CD4-positive, alpha-beta T cell treated with Interleukin-2 at 100 ng/mL for 4 hours (primary cell): Measurements from ENCODE around the gene ACTN1.

Experiments used
- DNase-seq: peaks from one replicate; pipeline ENCODE4 v3.0.0-alpha.2; 2020; ENCODE audit warnings: low spot score

The ACTN1 gene

DNA sequence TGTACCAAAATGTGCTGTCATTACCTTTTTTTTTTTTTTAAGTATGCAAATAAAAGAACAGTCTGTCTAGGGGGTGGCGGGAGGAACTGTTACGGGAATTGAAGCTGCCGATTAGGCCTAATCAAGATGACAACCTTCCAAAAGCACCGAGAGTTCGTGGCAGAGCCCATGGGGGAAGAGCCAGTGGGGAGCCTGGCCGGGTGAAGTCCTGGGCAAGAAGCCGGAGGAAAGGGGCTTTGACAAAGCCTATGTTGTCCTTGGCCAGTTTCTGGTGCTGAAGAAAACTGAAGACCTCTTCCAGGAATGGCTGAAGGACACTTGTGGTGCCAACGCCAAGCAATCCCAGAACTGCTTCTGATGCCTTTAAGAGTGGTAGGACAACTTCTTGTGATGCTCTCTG lies 42.6 kb downstream of the ACTN1 start:
- DNase-seq: no peak

DNA sequence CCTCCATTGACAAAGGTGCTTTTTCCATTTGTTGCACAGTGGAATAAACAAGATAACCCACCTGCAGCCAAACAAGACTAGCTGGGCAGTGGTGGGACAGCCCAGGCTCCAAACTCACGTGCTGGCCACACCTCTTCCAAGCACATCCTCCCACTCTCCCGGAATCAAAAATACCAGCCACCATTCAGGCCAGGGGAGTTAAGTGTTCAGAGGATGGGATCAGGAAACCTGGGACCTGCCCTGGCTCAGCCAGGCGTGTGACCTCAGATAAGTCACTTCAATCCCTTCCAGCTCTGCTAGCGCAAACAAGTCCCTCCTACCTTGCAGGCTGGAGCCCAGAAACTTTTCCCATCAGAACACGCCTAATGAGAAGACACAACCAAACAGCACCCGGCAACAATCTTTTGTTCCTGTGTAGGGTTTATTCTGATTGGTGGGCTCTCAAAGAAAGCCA lies 43.3 kb downstream of the ACTN1 start:
- no peak for DNase-seq

DNA sequence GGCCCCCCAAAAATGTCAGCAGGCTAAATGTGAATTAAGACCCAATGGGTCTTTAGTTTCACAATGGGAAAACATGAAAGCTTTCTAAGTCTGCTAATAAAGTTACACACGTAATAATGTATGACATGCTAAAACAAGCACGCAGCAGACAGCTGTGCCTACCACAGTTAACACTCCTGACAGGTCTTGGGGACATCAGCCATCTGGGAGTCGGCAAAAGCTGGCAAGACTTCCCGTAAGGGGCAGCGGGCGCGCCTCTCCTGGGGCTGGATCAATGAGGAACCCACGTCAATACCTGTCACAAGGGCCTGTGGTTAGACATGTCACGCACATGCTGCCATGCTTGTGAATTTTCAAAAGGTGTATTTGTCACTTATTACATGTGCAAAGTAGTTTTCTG lies 45.0 kb downstream of the ACTN1 start:
- no peak for DNase-seq

DNA sequence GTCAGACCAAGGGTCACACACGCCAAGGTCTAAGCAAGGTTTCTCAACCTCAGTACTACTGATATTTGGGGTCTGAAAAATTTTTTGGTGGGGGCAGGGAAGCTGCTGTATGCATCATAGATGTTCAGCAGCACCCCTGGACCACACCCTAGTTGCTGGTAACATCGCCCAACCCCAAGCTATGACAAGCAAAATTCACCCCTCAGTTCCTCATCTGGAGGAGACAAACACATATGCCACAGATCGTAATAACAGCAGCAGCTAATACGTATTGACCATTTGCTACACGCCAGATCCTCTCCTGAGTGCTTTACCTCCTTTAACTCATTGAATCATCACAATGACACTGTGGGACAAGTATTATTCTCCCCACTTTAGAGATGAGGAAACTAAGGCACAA lies 46.4 kb downstream of the ACTN1 start:
- DNase-seq: no peak

DNA sequence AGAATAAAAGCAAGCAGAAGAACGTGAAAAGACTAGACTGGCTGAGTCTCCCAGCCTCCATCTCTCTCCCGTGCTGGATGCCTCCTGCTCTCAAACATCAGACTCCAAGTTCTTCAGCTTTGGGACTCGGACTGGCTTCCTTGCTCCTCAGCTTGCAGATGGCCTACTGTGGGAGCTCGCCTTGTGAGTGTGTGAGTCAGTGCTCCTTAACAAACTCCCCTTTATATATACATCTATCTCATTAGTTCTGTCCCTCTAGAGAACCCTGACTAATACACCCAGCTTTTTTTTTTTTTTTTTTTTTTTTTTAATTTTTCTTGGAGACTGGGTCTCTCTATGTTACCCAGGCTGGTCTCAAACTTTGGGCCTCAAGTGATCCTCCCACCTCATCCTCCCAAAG lies 46.9 kb downstream of the ACTN1 start:
- DNase-seq: no peak

DNA sequence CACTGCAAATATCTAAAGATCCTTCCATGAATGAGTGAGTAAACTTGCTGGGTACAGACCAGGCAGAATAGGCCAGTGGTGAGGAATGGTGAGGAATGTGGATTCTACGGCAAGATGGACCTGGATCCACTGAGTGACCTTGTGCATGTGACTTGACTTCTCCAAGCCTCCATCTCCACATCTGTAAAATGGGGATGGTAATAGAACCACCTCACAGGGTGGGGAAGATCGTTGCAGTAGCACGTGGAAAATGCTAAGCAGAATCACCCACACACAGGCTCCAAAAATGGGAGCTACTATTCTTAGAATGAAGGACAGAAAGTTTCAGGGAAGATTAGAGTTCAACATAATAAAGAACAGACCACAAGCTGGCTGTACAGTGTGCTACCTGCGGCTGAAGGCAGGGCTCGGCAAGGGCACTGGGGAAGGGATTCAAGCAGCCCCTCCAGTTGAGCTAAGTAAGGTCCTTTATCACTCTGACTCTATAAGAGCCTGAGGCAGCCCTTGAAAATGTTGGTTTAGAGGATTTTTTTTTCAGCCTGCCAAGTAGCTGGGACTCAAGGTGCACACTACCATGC lies 47.5 kb downstream of the ACTN1 start:
- DNase-seq: no peak

DNA sequence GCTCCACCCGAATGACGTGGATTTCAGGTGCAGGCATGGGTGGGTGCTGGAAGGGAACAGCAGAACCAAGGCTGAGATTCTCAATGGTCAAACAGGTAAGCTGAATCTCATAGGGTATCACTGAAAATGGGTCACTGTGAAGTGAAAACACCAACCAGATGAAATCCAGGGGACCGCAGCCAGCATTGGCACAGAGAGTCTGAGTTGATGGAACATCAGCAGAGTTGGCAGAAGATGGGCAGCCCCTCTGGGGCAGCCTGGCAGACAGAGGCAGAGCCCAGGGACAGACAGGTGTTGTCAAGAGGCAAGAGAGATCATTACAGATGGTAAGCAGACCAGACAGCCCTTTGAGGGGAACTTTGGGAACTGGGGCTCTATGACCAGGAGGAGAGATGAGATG lies 48.0 kb downstream of the ACTN1 start:
- no peak for DNase-seq

DNA sequence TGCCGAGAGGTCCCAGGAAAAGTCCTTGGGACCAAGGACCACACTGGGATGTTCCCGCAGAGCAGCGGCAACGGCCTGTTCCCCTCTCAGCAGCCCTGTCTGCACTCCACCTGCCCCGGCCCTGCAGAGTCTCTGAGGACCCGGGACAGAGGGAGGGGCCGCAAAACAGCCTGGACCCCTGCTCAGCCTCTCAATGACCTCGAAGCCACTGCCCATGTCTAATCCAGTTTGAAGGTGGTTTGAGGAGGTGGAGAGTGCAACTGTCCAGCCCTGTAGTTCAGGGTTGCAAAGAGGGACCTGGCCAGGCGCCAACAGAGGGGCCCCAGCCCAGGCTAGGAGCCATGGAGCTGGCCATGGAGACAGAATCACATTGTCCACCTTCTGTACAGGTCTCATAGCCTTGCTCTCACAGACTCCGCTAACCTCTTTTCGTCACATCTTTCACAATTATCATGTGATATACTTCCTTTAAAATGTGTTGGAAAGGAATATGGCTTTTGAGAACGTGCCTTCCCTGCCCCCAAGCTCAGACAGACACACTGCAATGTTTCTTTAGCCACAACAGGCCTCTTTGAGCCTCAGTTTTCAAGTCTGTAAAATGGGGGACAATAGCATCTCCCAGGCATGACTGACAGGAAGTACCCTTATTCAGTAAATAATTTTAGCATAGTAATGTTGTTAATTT lies 49.3 kb downstream of the ACTN1 start:
- no peak for DNase-seq

DNA sequence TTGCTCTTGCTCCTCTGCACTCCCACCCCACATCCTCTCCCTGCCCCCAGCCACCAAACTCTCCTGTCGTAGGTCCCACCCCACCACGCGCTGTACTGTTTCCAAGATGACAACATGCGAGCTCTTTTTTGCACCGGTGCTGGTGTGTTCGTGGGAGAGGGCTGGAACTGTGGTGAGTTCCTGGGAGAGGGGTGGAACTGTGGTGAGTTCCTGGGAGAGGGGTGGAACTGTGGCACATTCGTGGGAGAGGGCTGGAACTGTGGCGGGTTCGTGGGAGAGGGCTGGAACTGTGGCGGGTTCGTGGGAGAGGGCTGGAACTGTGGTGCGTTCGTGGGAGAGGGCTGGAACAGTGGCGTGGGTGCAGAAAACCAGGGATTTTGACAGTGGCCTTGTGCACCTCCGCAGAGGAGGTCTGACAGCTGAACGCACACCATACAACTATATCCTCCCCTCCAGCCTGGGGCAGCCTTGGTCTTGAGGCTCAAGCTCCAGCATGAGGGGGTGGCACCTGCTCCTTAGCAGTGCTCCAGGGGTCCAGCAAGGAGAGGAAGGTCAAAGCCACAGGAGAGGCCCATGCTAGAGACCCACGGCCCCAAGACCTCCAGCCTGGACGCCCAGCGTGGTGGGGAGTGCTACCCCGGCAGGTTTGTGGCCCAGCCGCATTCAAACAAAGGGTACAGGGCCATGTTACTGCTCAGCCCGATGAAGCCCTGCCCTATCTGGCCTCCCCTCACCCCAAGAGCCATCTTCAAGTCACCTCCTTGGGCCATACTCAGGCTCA lies 50.1 kb downstream of the ACTN1 start:
- no peak for DNase-seq

DNA sequence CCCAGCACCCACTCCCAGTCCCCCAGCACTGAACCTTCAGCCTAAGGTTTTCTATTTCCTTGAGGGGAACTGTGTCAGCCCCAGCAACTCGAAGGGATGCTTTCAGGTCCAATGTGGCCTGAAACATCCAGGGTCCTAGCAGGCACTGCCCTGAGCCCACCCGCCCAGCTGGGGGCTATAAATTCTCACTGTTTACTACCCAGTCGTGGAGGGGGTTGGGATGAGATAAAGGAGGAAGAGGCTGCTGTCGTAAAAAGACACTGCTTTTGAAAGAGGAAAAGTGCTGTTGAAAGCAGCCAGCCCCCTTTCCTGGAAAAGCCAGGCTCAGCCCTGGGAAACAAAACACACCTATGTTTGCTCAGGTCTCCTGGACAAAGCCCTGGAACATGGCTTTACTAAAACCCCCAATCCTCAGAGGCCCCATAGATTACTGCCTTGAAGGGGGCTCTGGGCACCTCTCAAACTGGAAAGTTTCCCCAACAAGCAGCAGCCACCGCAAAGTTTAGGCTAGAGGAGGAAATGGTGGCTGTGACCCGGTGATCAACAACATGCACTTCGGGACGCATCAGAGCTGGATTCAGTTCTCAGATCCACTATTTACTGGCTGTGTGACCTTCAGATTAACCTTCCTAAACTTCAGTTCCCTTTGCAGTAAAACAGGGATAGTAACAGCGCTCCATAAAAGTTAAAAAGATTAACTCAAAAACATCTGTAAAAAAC lies 51.0 kb downstream of the ACTN1 start:
- no peak for DNase-seq

DNA sequence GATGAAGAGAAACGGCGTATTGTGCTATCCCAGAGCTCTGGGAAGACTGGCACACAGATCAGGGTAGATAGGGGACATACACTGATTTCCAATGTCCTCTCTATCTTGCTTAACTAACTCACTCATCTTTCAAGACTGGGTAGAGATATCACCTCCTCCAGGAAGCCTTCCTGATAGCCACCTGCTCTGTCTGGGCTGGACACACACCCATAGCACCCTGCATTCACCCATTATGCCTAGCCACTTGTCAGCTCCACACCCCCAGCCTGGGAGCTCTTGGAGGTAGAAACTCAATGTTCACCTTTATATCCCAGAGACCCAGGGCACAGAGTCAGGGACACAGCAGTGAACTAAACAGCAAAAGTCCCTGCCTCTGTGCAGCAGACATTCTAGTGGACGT lies 52.0 kb downstream of the ACTN1 start:
- no peak for DNase-seq

DNA sequence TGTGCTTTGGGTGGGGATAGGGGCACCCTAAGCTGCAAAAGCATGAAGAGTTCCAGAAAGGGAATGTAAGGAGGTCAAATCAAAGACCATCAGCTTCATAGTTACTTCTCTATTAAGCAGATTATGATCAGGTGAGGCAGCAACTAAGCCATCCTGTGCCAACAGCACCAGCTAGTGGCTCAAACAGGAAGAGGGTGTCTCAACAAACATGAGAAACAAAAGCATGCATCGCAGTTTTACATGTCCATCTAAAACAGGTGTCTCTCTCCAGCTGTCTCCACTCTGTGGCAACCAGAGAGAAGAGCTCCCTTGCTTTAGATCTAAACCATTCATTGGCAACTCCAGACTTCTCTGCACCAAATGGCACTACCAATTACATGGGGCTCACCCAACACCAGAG lies 52.9 kb downstream of the ACTN1 start:
- DNase-seq: no peak

DNA sequence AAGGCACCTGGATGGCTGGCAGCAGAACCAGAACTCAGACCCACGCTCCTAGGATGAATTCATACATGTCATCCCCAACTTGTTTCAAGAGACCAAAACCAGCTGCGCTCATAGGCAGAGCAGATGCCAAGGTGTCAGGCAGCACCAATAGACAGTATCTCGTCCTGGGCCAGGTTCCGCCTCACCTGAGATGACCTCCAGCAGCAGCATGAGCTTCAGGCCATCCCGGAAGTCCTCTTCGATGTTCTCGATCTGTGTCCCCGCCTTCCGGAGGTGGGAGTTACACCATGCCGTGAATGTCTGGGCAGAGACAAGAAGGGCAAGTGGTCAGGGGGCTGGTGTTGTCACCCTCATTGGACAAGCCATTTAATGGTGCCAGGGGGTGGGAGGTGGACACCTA lies 53.7 kb downstream of the ACTN1 start:
- no peak for DNase-seq

DNA sequence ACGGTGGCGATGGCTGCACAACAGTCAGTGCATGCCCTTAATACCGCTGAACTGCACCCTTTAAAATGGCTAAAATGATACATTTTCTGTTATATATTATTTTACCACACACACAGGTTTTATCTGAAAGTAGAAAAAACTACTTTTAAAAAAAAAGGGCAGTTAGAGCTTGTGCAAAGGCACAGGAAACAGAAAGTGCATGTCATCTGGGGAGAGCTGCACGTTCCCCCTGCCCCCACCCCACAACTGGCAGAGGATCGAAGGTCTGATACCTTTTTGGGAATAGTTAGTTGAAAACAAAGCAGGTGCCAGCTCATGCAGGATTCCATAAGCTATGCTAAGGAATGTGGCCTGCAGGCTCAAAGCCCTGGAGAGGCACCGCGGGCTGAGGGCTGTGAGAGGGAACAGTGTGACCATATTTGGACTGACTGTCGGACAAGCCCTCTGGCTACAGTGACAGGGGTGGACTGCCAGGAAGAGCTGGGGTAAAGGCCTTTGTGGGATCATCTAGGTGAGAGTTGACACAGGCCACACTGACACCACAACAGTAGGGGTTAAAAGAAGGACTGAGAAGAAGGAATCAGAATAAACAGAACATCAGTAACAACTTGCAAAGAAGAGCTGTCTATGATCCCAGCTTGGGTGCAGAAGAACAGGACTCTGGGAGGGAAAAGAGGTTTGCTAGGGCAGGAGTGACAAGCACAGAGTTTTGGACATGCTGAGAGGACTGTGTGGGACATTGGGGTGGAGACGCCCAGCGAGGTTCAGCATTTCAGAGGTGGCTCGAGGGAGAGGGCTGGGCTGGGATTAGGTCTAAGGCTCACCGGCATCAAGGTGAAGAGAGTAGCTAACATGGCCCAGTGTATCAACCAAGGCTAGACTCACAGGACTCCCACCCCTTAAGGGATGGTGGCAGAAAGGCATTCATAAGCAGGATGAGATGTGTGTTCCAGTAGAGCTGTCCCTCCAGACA lies 54.6 kb downstream of the ACTN1 start:
- DNase-seq: no peak

DNA sequence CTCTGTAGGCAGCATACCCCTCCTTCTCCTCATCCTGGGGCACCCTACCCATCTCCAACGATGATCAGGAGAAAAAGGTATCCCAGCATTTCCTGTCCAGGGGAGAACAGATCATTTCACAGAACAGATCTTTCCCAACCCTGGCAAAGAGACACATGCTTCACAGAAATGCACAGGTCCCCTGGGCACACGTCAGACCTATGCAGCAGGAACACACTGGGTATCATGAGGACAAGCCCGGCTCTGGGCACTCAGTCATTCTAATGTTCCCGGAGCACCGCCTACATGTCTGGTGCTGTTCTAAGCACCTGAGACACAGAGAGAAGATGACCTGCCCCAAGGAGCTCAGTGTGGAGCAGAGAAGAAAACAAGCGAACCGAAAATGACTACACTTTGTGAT lies 56.2 kb downstream of the ACTN1 start:
- DNase-seq: no peak

DNA sequence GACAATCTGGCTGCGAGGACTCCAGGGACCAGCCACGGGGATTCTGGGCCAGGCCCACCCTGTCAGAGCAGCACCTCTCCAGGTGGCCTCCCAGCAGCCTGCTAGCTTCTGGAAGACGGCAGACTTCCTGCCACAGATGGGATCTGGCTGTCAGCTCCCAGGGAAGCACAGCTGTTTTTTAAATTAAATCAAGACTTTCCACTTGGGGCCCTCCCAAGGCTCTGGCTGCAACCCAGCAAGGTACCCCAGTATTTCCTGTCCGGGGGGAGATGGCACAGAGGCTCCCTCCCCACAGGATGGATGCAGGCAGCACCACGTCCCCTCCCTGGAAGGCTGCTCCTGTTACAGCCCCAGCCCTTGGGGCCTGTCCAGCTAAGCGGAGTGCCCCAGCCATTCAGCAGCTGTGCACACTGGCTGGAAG lies 56.9 kb downstream of the ACTN1 start:
- no peak for DNase-seq

DNA sequence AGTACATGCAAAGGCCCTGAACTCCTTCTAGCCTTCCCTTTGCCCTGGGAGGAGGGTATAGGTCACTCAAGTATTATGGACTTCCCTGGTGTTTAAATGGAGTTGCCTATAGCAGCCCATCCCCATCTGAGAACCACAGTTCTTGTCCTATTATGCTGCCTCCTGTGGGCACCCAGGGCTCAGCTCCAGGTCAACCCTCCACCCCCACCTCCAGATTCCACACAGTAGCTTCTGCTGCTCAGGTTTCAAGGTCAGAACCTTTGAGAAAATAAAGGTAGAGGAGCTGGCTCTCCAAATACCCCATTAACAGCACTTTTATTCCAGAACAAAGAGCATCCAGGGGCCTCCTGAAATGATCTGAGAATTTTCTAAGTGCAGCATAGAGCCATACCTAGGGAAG lies 57.4 kb downstream of the ACTN1 start:
- DNase-seq: no peak

DNA sequence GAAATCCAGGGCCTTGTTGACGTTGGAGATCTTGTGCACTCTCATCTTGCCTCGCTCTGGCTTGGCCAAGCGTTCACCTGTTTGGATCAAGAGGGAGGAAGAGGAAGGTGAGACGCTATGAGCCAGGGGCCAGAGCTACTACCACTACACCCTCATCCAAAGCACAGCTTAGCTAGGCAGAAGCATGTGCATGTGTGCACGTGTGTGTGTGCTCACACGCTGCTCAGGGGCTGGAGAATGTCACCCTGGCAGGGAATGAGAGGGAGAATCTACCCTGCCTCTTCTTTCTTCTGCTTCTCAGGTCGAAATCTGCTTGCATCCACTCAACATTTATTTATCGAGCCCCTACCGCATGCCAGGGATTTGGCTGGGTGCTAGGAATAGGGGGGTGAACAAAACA lies 58.1 kb downstream of the ACTN1 start:
- no peak for DNase-seq

DNA sequence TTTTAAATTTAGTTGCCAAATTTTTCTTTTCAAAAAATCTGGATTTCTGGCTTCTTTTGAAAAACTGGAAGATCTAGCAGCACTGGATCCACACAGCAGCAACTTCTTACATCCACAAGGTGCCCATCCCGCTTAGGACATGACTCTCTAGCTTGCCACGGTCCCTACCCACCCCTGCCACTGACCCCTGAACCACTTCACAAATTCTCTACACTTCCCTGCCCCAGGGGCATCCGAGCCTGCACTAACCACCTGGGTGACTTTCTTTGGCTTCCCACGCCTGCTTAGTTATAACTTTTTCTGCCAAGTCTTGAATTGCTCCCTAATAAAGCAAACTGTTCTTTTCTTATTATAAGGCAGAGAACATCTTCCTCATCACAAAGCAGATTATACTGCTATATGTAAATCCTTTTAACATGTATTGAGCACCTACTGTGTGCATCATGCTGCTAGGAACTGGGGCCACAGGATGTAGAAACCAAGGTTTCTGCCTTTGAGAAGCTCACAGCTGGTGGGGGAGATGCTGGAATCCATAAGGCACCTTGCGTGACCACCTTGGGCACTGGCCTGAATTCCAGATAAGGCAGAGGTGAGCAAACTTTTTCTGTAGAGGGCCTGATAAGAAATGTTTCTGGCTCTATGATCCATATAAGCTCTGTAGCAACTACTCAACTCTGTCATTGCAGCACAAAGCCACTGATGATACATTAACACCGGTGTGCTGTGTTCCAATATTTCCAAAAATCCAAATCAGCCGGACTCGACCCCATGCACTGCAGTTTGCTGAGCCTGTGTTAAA lies 59.8 kb downstream of the ACTN1 start:
- no peak for DNase-seq

DNA sequence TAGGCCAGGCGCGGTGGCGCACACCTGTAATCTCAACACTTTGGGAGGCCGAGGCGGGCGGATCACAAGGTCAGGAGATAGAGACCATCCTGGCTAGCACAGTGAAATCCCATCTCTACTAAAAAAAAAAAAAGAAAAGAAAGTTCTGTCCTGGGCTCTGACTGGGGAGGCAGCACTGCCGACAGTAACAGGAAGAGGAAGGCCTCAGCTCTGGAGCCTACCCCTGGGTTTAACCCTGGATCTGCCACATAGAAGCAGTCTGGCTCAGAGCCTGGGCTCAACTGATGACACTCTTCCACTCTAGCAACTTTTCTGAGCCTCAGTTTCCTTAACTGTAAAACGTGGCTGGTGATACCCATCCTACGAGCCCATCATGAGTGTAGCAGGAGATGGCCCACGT lies 60.5 kb downstream of the ACTN1 start:
- no peak for DNase-seq
